Urothelium cell line (cell line): ENCODE data around the gene ZNF658.
"Not testable (repeated sequence)": the region's sequence is repeated elsewhere in the genome, so short reads cannot be mapped to it uniquely, and the experiment has no call there.

ENCODE experiments used
- DNase-seq: peaks from one replicate; pipeline ENCODE4 v3.0.0; 2011; ENCODE audit warnings: low spot score, mixed read lengths
- FAIRE-seq: peaks from 2 replicates; lab custom pipeline; 2011; peaks lifted over from hg19 to GRCh38; lab: Jason Lieb, UNC

The ZNF658 gene

GRCh38 chr9:66900490-66901131 lies at the start of gene ZNF658:
TSS of gene ZNF658 (plus strand) at chr9:66900725. CDS start at chr9:66903562, 2,837 bp downstream.
- not testable (repeated sequence) for DNase-seq, FAIRE-seq

- not testable (repeated sequence) for DNase-seq, FAIRE-seq
Measured at GRCh38 chr9:66861732-66862131, 38.8 kb upstream of the ZNF658 start.

- FAIRE-seq, DNase-seq: not testable (repeated sequence)
Measured at GRCh38 chr9:66868660-66869059, 31.9 kb upstream of the ZNF658 start.

GRCh38 chr9:66880605-66881004 lies 19.9 kb upstream of the ZNF658 start:
- FAIRE-seq, DNase-seq: not testable (repeated sequence)

- not testable (repeated sequence) for FAIRE-seq
Measured at GRCh38 chr9:66881847-66882246, 18.7 kb upstream of the ZNF658 start.

GRCh38 chr9:66890334-66890733 lies 10.2 kb upstream of the ZNF658 start:
- not testable (repeated sequence) for FAIRE-seq, DNase-seq

More at GRCh38 chr9:66881847-66882246, 18.7 kb upstream of the ZNF658 start:
- DNase-seq: not testable (repeated sequence)

GRCh38 chr9:66901141-66901540 lies 616 bp downstream of the ZNF658 start:
- not testable (repeated sequence) for FAIRE-seq, DNase-seq

GRCh38 chr9:66909560-66909959 lies 9.0 kb downstream of the ZNF658 start:
- DNase-seq, FAIRE-seq: not testable (repeated sequence)

GRCh38 chr9:66920072-66920471 lies 19.5 kb downstream of the ZNF658 start:
- not testable (repeated sequence) for FAIRE-seq, DNase-seq

- not testable (repeated sequence) for FAIRE-seq, DNase-seq
Measured at GRCh38 chr9:66936194-66936870, 35.8 kb downstream of the ZNF658 start.

GRCh38 chr9:66937662-66938061 lies 37.1 kb downstream of the ZNF658 start:
- not testable (repeated sequence) for FAIRE-seq, DNase-seq

- FAIRE-seq, DNase-seq: not testable (repeated sequence)
Measured at GRCh38 chr9:66938322-66938721, 37.8 kb downstream of the ZNF658 start.

- not testable (repeated sequence) for FAIRE-seq, DNase-seq
Measured at GRCh38 chr9:66939878-66940830, 39.6 kb downstream of the ZNF658 start.

- DNase-seq, FAIRE-seq: not testable (repeated sequence)
Measured at GRCh38 chr9:66942400-66943155, 42.1 kb downstream of the ZNF658 start.

GRCh38 chr9:66952576-66952975 lies 52.1 kb downstream of the ZNF658 start:
- FAIRE-seq: not testable (repeated sequence)

More at GRCh38 chr9:66952576-66952975, 52.1 kb downstream of the ZNF658 start:
- DNase-seq: not testable (repeated sequence)
